DND-41 (cell line): ENCODE measurements around the gene PRPSAP2.

Experiments used
- ATAC-seq: fragments of 200-7000 bp; cut with Tn5 transposase; 3 replicates; pipeline ENCODE4 v1.9.1; 2021; ENCODE audit warnings: low read depth; ENCODE audit not compliant: insufficient read depth
- DNase-seq: peaks from one replicate; pipeline ENCODE4 v3.0.0-alpha.2; 2020
- H2AFZ ChIP-seq: 2 replicates; pipeline ENCODE4 v1.6.0; 2012; ENCODE audit warnings: low read depth, low read length
- H3K27ac ChIP-seq: 2 replicates; pipeline ENCODE4 v1.5.1; 2012; ENCODE audit warnings: low read length, inconsistent platforms
- H3K27me3 ChIP-seq: fragments of 200-600 bp; sonication (generic); 2 replicates; pipeline ENCODE4 v1.6.0; 2012; ENCODE audit warnings: low read length, mild to moderate bottlenecking, inconsistent platforms; ENCODE audit not compliant: insufficient read depth, poor library complexity
- H3K36me3 ChIP-seq: 2 replicates; pipeline ENCODE4 v1.5.1; 2012; ENCODE audit warnings: low read length, inconsistent platforms; ENCODE audit not compliant: insufficient read depth
- H3K4me1 ChIP-seq: 2 replicates; pipeline ENCODE4 v1.5.1; 2012; ENCODE audit warnings: mild to moderate bottlenecking, low read length; ENCODE audit not compliant: insufficient read depth
- H3K4me2 ChIP-seq: 2 replicates; pipeline ENCODE4 v1.6.0; 2012; ENCODE audit warnings: mild to moderate bottlenecking, moderate library complexity, low read length, inconsistent platforms; ENCODE audit not compliant: insufficient read depth
- H3K4me3 ChIP-seq, 2 experiments: fragments of 200-600 bp in 1 of 2; shearing (Covaris generic) in 1 of 2; 2 replicates each; pipeline ENCODE4 v1.5.1; 2012 to 2016; ENCODE audit warnings: inconsistent platforms in 2 of 2, low read length in 2 of 2, mild to moderate bottlenecking in 2 of 2, low read depth in 1 of 2, moderate library complexity in 1 of 2
- H3K79me2 ChIP-seq: 2 replicates; pipeline ENCODE4 v1.6.0; 2012; ENCODE audit warnings: low read length, inconsistent platforms; ENCODE audit not compliant: insufficient read depth
- H3K9ac ChIP-seq: 2 replicates; pipeline ENCODE4 v1.6.0; 2012; ENCODE audit warnings: low read depth, mild to moderate bottlenecking, inconsistent platforms, low read length, moderate library complexity
- H3K9me3 ChIP-seq: 2 replicates; pipeline ENCODE4 v1.5.1; 2012; ENCODE audit warnings: low read length, moderate library complexity, mild to moderate bottlenecking, inconsistent platforms; ENCODE audit not compliant: insufficient read depth, severe bottlenecking
- H4K20me1 ChIP-seq: 2 replicates; pipeline ENCODE4 v1.6.0; 2012; ENCODE audit warnings: low read length; ENCODE audit not compliant: insufficient read depth
- EZH2 ChIP-seq: IDR thresholded peaks from 3 replicates; pipeline ENCODE4 v1.6.1; 2012; ENCODE audit warnings: borderline replicate concordance, low read depth, mild to moderate bottlenecking, moderate library complexity, low read length, inconsistent platforms; ENCODE audit not compliant: severe bottlenecking
- TF ChIP-seq, protein P1 (sequence below): IDR thresholded peaks from 2 replicates; pipeline ENCODE4 v1.5.1; 2012; ENCODE audit warnings: borderline replicate concordance, low read length, moderate library complexity, mild to moderate bottlenecking; ENCODE audit not compliant: poor library complexity, severe bottlenecking; ENCODE audit errors: extremely low read depth

PRPSAP2 gene

DNA sequence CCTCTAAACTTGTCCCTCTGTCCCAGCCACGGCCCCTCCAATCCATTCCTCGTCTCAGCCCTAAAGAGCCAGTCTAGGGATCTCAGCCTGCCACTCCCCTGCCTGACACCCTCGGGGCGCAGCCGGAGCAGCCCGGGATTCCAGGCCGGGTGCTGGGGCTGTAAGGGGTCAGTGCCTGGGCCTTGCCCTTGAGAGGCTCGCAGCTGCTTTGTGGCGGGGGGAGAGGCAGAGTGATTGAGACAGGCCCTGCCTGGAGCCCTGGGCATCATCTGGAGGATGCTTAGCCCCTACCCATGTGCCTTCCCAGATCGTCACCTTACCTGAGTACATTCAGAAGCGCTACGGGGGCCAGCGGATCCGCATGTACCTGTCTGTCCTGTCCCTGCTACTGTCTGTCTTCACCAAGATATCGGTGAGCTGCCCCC, 102.3 kb downstream of the PRPSAP2 start:
- H3K79me2 ChIP-seq: no peaks in the 10 kb centered on the region
- H3K36me3 ChIP-seq: no peaks in the 10 kb centered on the region
- H3K9me3 ChIP-seq: no peaks in the 10 kb centered on the region
- H3K4me2 ChIP-seq: no peak overlapping the region
- peaks cover 10% of the 10 kb centered on the region for H4K20me1 ChIP-seq
- no peak for ATAC-seq
- no peak for TF ChIP-seq EZH2
- TF ChIP-seq, protein P1, sequence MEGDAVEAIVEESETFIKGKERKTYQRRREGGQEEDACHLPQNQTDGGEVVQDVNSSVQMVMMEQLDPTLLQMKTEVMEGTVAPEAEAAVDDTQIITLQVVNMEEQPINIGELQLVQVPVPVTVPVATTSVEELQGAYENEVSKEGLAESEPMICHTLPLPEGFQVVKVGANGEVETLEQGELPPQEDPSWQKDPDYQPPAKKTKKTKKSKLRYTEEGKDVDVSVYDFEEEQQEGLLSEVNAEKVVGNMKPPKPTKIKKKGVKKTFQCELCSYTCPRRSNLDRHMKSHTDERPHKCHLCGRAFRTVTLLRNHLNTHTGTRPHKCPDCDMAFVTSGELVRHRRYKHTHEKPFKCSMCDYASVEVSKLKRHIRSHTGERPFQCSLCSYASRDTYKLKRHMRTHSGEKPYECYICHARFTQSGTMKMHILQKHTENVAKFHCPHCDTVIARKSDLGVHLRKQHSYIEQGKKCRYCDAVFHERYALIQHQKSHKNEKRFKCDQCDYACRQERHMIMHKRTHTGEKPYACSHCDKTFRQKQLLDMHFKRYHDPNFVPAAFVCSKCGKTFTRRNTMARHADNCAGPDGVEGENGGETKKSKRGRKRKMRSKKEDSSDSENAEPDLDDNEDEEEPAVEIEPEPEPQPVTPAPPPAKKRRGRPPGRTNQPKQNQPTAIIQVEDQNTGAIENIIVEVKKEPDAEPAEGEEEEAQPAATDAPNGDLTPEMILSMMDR: no peak
- DNase-seq: no peak
- no peaks in the 10 kb centered on the region for H3K27me3 ChIP-seq
- no peak overlapping the region for H3K4me3 ChIP-seq
- H3K9ac ChIP-seq: no peak overlapping the region
- H2AFZ ChIP-seq: no peak overlapping the region
- no peak overlapping the region for H3K27ac ChIP-seq
- peaks cover 6% of the 10 kb centered on the region for H3K4me1 ChIP-seq

- no peaks in the 10 kb centered on the region for H3K79me2 ChIP-seq
- H3K9me3 ChIP-seq: no peaks in the 10 kb centered on the region
- H3K27me3 ChIP-seq: no peaks in the 10 kb centered on the region
- H4K20me1 ChIP-seq: peaks cover 12% of the 10 kb centered on the region
- H3K36me3 ChIP-seq: no peaks in the 10 kb centered on the region
- H3K9ac ChIP-seq: no peak overlapping the region
- ATAC-seq: peak; percentile 87
- H2AFZ ChIP-seq: no peak overlapping the region
- H3K4me2 ChIP-seq: no peak overlapping the region
- no peak overlapping the region for H3K4me3 ChIP-seq
- no peak for TF ChIP-seq EZH2
- TF ChIP-seq, protein P1: peak; percentile 89
- DNase-seq: peak; percentile 63
- H3K27ac ChIP-seq: no peak overlapping the region
- no peaks in the 10 kb centered on the region for H3K4me1 ChIP-seq
Observed at GRCh38 chr17:18960803-18961511, 103.0 kb downstream of the PRPSAP2 start.

DNA sequence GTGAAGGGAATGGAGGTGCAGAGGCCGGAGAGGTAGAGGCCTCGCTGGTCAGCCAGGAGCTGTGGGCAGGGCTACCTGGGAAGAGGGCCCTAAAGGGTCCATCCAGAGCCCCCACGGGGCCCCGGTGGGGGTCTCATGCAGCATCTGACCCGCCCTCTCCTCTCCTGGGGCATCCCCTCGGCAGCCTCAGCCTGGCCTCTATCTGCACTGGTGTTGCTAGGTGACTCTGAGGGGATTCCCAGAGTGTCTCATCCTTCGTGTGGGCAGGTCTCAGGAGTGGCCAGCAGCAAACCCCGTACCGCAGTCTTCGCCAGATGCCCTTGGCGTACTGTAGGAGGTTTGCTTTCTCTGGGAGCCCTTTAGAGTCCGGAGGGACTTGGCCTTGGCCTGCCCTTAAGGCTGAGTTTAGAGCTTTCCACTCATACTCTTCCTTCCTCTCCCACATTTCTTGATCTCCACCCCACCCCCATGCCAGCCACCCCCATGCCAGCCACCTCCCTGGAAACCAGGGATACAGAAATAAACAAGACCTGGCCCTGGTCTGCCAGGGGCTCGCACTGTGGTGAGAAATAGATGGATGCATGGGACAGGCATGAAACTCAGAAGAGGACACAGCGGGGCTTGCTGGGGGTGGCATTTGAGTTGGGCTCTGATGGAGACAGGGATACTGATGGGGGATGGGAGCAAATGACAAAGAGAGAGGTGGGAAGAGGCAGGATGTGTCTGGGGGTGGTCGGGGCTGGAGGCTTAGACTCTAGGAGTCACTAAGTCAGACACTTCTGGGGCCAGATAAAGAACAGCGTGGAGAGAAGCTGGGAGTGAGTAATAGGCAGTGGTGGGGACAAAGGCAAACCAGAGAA, 103.9 kb downstream of the PRPSAP2 start:
- H3K79me2 ChIP-seq: no peaks in the 10 kb centered on the region
- ATAC-seq: no peak
- H3K9me3 ChIP-seq: no peaks in the 10 kb centered on the region
- H3K4me1 ChIP-seq: no peaks in the 10 kb centered on the region
- DNase-seq: no peak
- no peak overlapping the region for H3K27ac ChIP-seq
- H3K36me3 ChIP-seq: no peaks in the 10 kb centered on the region
- H2AFZ ChIP-seq: no peak overlapping the region
- TF ChIP-seq, protein P1: no peak
- no peak for TF ChIP-seq EZH2
- no peak overlapping the region for H3K4me2 ChIP-seq
- H3K4me3 ChIP-seq: no peak overlapping the region
- H3K9ac ChIP-seq: no peak overlapping the region
- peaks cover 14% of the 10 kb centered on the region for H4K20me1 ChIP-seq
- H3K27me3 ChIP-seq: no peaks in the 10 kb centered on the region
